Endothelial cell of umbilical vein (primary cell): ENCODE results near the gene DNAJC8. TPM values are rescaled to one million over a fixed set of nuclear protein-coding genes. Genes with fewer than 3 reads are reported as not detected.

Experiments
- BruUV-seq: library from RNA; stranded (reverse); fragments of 400-500 nt; replicated peaks from 2 replicates; lab custom pipeline; 2021; lab: Mats Ljungman, UMichigan
- CTCF ChIA-PET: fragments of 300-600, 350-600 bp; sonication (Branson Sonifier 250); formaldehyde crosslinking; loops from one replicate; lab custom pipeline; 2021; ENCODE audit warnings: antibody characterized with exemption, inconsistent platforms; lab: Charles Lee
- POLR2A ChIA-PET: fragments of 300-600, 350-600 bp; sonication (Branson Sonifier 250); formaldehyde crosslinking; loops from one replicate; lab custom pipeline; 2021; ENCODE audit warnings: antibody characterized with exemption, inconsistent platforms; lab: Charles Lee
- DNase-seq: peaks from one replicate; pipeline ENCODE4 v3.0.0-alpha.2; 2011; ENCODE audit warnings: low read depth, low spot score
- FAIRE-seq: peaks from 2 replicates; lab custom pipeline; 2011; peaks lifted over from hg19 to GRCh38; lab: Jason Lieb, UNC
- H2AFZ ChIP-seq: 2 replicates; pipeline ENCODE4 v1.6.0; 2012; ENCODE audit warnings: low read depth, low read length, control low read depth, inconsistent platforms
- H3K27ac ChIP-seq: 2 replicates; pipeline ENCODE4 v1.5.1; 2011; ENCODE audit warnings: low read depth, mild to moderate bottlenecking, control low read depth, low read length, moderate library complexity; ENCODE audit not compliant: insufficient read depth
- H3K27me3 ChIP-seq, 2 experiments: 2 replicates each; pipeline versions ENCODE4 v1.6.0 to v1.6.1; 2011; ENCODE audit warnings: low read length in 2 of 2, mixed read lengths in 1 of 2; ENCODE audit not compliant: control insufficient read depth in 2 of 2, insufficient read depth in 2 of 2
- H3K36me3 ChIP-seq, 2 experiments: 2 replicates in 1 of 2; 3 replicates in 1 of 2; pipeline ENCODE4 v1.5.1; 2011; ENCODE audit warnings: low read length in 2 of 2, mild to moderate bottlenecking in 1 of 2, moderate library complexity in 1 of 2; ENCODE audit not compliant: control insufficient read depth in 2 of 2, insufficient read depth in 2 of 2; ENCODE audit errors: extremely low read depth in 1 of 2
- H3K4me1 ChIP-seq: 3 replicates; pipeline ENCODE4 v1.5.1; 2011; ENCODE audit warnings: mild to moderate bottlenecking, low read length; ENCODE audit not compliant: control insufficient read depth, insufficient read depth; ENCODE audit errors: extremely low read depth
- H3K4me2 ChIP-seq: 2 replicates; pipeline ENCODE4 v1.6.1; 2011; ENCODE audit warnings: low read length, control low read depth, mixed read lengths; ENCODE audit not compliant: insufficient read depth
- H3K4me3 ChIP-seq, 3 experiments: fragments of 200-600 bp in 1 of 3; sonication (generic), shearing (Covaris generic) in 1 of 3; replicated peaks in 1 of 3; 2 replicates each; pipeline ENCODE4 v1.5.1; 2011 to 2016; ENCODE audit warnings: control low read depth in 3 of 3, low read length in 3 of 3, mild to moderate bottlenecking in 2 of 3, inconsistent platforms in 1 of 3, low read depth in 1 of 3, moderate library complexity in 1 of 3; ENCODE audit not compliant: insufficient read depth in 1 of 3
- H3K79me2 ChIP-seq: 2 replicates; pipeline ENCODE4 v1.6.0; 2012; ENCODE audit warnings: low read length, inconsistent platforms; ENCODE audit not compliant: control insufficient read depth, insufficient read depth
- H3K9ac ChIP-seq: replicated peaks from 2 replicates; pipeline ENCODE3; 2011; ENCODE audit warnings: low read length, control low read depth; ENCODE audit not compliant: insufficient read depth; ENCODE audit errors: extremely low read depth
- H3K9me1 ChIP-seq: replicated peaks from 3 replicates; pipeline ENCODE4 v1.6.0; 2011; ENCODE audit warnings: mild to moderate bottlenecking, low read length; ENCODE audit not compliant: control insufficient read depth, insufficient read depth; ENCODE audit errors: extremely low read depth
- H3K9me3 ChIP-seq: replicated peaks from 2 replicates; pipeline ENCODE4 v1.5.1; 2012; ENCODE audit warnings: low read length, inconsistent platforms; ENCODE audit not compliant: control insufficient read depth, insufficient read depth
- H4K20me1 ChIP-seq: replicated peaks from 2 replicates; pipeline ENCODE3; 2011; ENCODE audit warnings: mild to moderate bottlenecking, low read length; ENCODE audit not compliant: control insufficient read depth, insufficient read depth; ENCODE audit errors: extremely low read depth
- EZH2 ChIP-seq: IDR thresholded peaks from 2 replicates; pipeline ENCODE4 v1.6.1; 2012; ENCODE audit warnings: borderline replicate concordance, low read depth, mild to moderate bottlenecking, moderate library complexity, low read length, inconsistent platforms; ENCODE audit not compliant: severe bottlenecking
- FOS ChIP-seq: IDR thresholded peaks from 2 replicates; pipeline ENCODE4 v1.6.1; 2011; ENCODE audit warnings: mild to moderate bottlenecking, low read length, moderate library complexity, borderline replicate concordance; ENCODE audit not compliant: insufficient read depth
- GATA2 ChIP-seq: IDR thresholded peaks from 2 replicates; pipeline ENCODE4 v1.7.0; 2011; ENCODE audit warnings: low read depth, mild to moderate bottlenecking, moderate library complexity, mixed read lengths, low read length; ENCODE audit not compliant: insufficient read length, insufficient read depth
- JUN ChIP-seq: IDR thresholded peaks from 2 replicates; pipeline ENCODE4 v1.6.1; 2011; ENCODE audit warnings: borderline replicate concordance, low read depth; ENCODE audit not compliant: insufficient read length, insufficient read depth
- MYC ChIP-seq: IDR thresholded peaks from one replicate; pipeline ENCODE4 v1.6.1; 2011; ENCODE audit warnings: mild to moderate bottlenecking, low read depth, low read length
- POLR2A ChIP-seq: IDR thresholded peaks from 2 replicates; pipeline ENCODE4 v1.6.1; 2012; ENCODE audit warnings: low read depth, mild to moderate bottlenecking, control low read depth, low read length
- POLR2AphosphoS5 ChIP-seq: IDR thresholded peaks from 2 replicates; pipeline ENCODE4 v1.6.1; 2012; ENCODE audit warnings: low read depth, mild to moderate bottlenecking, control low read depth, low read length, moderate library complexity; ENCODE audit not compliant: insufficient read depth
- dilution Hi-C: fragments of 300-500 bp; cut with MboI; formaldehyde crosslinking; loops from one replicate; pipeline ENCODE4 v1.15.0; 2019; ENCODE audit warnings: low sequenced_read_pairs; ENCODE audit not compliant: extremely low pct_ligation_motif_present
- intact Hi-C: fragments of 100-400 bp; cut with micrococcal nuclease; formaldehyde crosslinking; loops from one replicate; pipeline ENCODE4 v1.10.0; 2022
- polyA plus RNA-seq, 4 experiments: library from polyadenylated mRNA; depleted of rRNA in 3 of 4; stranded (reverse) in 3 of 4; unstranded in 1 of 4; fragments of >200 nt; gene quantifications; 2 replicates each; pipeline versions ENCODE4 v1.2.1 to v1.2.3, GENCODE V29; 2011 to 2012; ENCODE audit warnings: missing spikeins in 1 of 4
- total RNA-seq: library from RNA; stranded (reverse); gene quantifications from 2 replicates; pipeline ENCODE4 v1.2.3, GENCODE V29; 2021
- TF ChIP-seq, protein P1 (sequence below): IDR thresholded peaks from 2 replicates; pipeline ENCODE4 v1.6.1; 2011; ENCODE audit not compliant: insufficient read depth, insufficient read length
- TF ChIP-seq, protein P2 (sequence below), 2 donors: IDR thresholded peaks; 1 replicate in 1 of 2; 2 replicates in 1 of 2; pipeline ENCODE4 v1.5.1; 2011; ENCODE audit warnings: low read length in 2 of 2, mild to moderate bottlenecking in 2 of 2, moderate library complexity in 2 of 2, control low read depth in 1 of 2, inconsistent platforms in 1 of 2, low read depth in 1 of 2; ENCODE audit not compliant: insufficient read depth in 1 of 2; ENCODE audit errors: extremely low read depth in 1 of 2

DNAJC8 gene
- total and polyA plus RNA-seq, 2 donors (not counting 3 experiments of a cell fraction or from before 2014, with no cell fraction given), result 71.0 to 106 TPM

DNA sequence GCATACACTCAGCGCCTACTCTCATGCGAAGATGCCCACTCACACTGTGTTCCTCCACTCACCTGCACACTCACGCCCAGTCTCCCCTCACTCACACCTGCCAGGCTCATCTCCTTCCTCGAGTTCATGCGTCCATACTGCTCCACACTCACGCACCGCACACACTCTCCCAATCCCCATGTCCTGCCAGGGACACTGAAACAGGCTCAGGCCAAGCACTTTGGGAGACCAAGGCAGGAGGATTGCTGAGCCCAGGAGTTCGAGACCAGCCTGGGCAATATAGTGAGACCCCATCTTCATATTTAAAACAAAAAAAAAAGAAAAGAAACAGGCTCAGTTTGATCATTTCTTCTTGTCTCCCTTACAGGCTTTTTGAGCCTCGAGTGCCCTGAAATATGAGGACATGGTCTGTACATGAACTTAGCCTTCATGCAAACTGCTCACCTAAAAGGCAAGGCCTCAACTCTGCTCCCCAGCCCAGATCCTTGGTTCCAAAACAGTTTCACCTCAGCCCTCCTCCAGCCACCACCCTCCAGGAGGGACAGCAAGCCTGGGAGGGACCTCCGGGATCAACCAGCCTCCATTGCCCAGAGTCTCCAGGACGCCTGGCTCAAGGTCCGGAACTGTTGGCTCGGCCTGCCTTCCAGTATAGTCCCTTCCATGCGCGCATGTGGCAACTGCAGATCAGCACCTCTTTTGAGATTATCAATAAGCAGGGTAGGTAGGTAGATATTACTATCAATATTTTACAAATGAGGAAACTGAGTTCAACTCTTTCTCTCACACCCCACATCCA, 53.9 kb downstream of the DNAJC8 start:
- no peak overlapping the region for H3K4me3 ChIP-seq
- no peaks in the 10 kb centered on the region for H3K27me3 ChIP-seq
- ChIA-PET CTCF (no interaction called here), POLR2A (no interaction called here)
- H4K20me1 ChIP-seq, result no peaks in the 10 kb centered on the region
- no peak overlapping the region for H3K27ac ChIP-seq
- dilution Hi-C loops (no loop called here), intact Hi-C loops (no loop called here)
- DNase-seq (no peak), FAIRE-seq (no peak)
- H3K9ac ChIP-seq, result no peak overlapping the region
- H3K4me1 ChIP-seq, result no peaks in the 10 kb centered on the region
- TF ChIP-seq EZH2 (no peak), MYC (no peak), POLR2A (no peak), FOS (no peak), GATA2 (no peak), POLR2AphosphoS5 (no peak), JUN (no peak)
- TF ChIP-seq, protein P1, sequence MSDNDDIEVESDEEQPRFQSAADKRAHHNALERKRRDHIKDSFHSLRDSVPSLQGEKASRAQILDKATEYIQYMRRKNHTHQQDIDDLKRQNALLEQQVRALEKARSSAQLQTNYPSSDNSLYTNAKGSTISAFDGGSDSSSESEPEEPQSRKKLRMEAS, result no peak
- TF ChIP-seq, protein P2, sequence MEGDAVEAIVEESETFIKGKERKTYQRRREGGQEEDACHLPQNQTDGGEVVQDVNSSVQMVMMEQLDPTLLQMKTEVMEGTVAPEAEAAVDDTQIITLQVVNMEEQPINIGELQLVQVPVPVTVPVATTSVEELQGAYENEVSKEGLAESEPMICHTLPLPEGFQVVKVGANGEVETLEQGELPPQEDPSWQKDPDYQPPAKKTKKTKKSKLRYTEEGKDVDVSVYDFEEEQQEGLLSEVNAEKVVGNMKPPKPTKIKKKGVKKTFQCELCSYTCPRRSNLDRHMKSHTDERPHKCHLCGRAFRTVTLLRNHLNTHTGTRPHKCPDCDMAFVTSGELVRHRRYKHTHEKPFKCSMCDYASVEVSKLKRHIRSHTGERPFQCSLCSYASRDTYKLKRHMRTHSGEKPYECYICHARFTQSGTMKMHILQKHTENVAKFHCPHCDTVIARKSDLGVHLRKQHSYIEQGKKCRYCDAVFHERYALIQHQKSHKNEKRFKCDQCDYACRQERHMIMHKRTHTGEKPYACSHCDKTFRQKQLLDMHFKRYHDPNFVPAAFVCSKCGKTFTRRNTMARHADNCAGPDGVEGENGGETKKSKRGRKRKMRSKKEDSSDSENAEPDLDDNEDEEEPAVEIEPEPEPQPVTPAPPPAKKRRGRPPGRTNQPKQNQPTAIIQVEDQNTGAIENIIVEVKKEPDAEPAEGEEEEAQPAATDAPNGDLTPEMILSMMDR (IDR thresholded peaks at IDR 0.05; ENCODE audit: extremely low read depth in 1 of 2, insufficient read depth in 1 of 2, low read depth in 1 of 2, low read length in 2 of 2), result no peak
- no peak overlapping the region for H3K4me2 ChIP-seq
- H2AFZ ChIP-seq, result no peak overlapping the region
- no peaks in the 10 kb centered on the region for H3K36me3 ChIP-seq
- no TSS peak for BruUV-seq
- H3K79me2 ChIP-seq, result no peaks in the 10 kb centered on the region
- H3K9me1 ChIP-seq, result no peaks in the 10 kb centered on the region
- no peaks in the 10 kb centered on the region for H3K9me3 ChIP-seq
